GM10266 (cell line): Measurements from ENCODE around the gene GBGT1.

Experiments used
- DNase-seq: peaks from one replicate; pipeline ENCODE4 v3.0.0; 2012; ENCODE audit errors: extremely low spot score
- CTCF ChIP-seq: IDR thresholded peaks from 2 replicates; pipeline ENCODE4 v1.5.1; 2012; ENCODE audit warnings: mild to moderate bottlenecking, low read depth; ENCODE audit not compliant: control insufficient read depth, insufficient read depth; ENCODE audit errors: missing control alignments

Gene GBGT1

DNA sequence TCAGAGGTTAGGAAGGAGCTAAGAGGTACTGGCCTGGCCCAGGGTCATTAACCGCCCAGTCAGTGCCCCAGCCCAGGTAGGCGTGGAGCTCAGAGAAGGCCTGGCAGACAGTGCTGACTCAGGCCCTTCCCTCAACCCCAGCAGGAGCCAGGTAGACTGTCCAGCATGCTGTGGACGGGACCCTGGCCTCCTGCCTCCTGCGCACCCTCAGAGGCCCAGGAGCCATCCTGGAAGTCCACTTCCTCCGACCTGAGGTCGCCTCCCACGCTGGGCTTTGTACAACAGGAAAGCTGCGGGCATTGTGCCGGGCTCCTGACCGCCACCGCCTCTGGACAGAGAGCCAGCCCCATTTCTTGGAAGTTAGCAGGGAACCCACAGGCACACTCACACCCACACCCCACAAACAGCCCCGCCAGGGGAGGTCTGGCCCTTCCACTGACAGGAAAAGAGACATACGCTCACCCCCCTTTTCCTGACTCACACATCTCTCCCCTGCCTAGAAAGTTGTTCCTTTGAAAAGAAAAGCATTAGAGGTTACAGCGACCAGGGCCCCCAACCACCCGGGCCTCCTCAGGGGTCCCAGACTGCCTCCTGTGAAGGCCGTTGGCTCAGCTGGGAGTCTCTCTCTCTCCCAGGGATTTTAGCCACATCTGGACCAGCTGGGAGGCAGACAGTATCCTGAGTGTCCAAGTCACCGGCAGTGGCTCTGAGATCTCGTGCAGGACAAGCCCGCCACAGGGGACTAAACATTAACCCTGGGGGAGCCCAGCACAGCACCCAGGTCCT, 50.4 kb downstream of the GBGT1 start:
- no peak for DNase-seq
- no peak for TF ChIP-seq CTCF

DNA sequence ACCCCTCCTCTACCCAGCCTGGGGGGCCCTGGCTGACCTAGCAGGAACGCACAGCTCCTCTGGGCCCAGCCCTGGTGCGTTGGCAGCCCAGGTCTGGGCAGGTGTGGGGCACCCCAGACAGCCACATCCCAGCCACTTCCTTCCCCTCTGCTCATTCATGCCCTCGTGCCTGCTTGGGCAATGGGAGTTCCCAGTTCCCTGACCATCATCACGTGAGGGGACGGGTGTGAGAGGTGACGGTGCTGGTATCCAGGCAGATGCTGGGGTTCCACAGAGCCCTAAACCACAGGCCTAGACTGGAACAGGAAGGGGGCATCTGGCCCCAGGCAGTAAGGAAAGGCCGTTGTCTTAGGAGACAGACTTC, 51.1 kb downstream of the GBGT1 start:
- no peak for TF ChIP-seq CTCF
- DNase-seq: no peak

DNA sequence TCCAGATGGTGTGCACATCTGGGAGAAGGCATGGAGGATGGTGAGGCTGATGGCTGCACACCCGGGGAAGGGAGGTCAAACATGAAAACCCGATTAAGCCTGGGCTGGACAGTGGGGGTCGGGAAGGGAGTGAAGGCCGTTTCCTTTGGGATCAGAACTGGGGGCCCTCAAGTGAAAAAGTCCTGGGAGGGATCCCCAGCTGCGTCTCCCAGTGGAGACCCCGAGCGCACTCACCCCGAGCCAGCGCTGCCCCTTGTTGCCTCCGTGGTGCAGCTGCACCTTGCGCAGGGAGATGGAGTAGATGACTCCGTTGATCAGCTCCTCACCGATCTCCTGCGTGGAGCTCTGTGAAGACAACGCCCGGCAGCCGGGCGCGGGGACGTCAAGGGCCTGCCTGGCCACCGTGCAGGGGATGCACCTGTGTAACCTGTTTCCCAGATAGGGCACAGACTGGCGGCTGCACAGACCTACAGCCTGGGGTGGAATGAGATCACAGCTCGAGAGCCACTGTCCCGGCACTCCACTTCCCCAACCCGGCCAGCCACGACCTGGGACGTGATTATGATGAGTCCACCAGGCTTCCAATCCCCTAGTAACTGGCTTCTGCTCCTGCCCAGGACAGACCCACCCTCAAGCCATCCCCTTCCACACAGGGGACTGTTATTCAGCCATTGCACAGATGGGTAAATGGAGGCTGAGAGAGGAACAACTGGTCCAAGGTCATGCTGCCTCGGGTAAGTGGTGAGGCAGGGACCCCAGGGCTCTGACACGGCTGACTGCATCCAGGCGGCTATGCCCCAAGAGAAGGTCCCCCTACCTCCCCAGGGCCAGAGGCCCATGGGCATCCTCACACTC, 51.7 kb downstream of the GBGT1 start:
- no peak for DNase-seq
- no peak for TF ChIP-seq CTCF

GRCh38 chr9:133109931-133110650, 53.6 kb downstream of the GBGT1 start:
- no peak for TF ChIP-seq CTCF

GRCh38 chr9:133108794-133109641, 54.7 kb downstream of the GBGT1 start:
- TF ChIP-seq CTCF: no peak
- DNase-seq: no peak

More at GRCh38 chr9:133109931-133110650, 53.6 kb downstream of the GBGT1 start:
- no peak for DNase-seq

- no peak for TF ChIP-seq CTCF
Measured at GRCh38 chr9:133107961-133108793, 55.5 kb downstream of the GBGT1 start.

More at GRCh38 chr9:133107961-133108793, 55.5 kb downstream of the GBGT1 start:
- DNase-seq: no peak
